SK-N-MC (cell line): ENCODE measurements around the gene PDE4D.

Source experiments
- EZH2 ChIP-seq: fragments of 200-600 bp; sonication (generic); IDR thresholded peaks from one replicate; pipeline ENCODE4 v1.6.1; 2017; ENCODE audit warnings: antibody characterized with exemption
- FOXP2 ChIP-seq: optimal IDR thresholded peaks from 2 replicates; pipeline ENCODE3; 2011; ENCODE audit warnings: mild to moderate bottlenecking, moderate library complexity; ENCODE audit not compliant: insufficient read depth; ENCODE audit errors: extremely low read length, control extremely low read depth
- POLR2AphosphoS5 ChIP-seq: IDR thresholded peaks from 2 replicates; pipeline ENCODE4 v1.6.1; 2012; ENCODE audit warnings: mild to moderate bottlenecking, low read depth, low read length, borderline replicate concordance

DNA sequence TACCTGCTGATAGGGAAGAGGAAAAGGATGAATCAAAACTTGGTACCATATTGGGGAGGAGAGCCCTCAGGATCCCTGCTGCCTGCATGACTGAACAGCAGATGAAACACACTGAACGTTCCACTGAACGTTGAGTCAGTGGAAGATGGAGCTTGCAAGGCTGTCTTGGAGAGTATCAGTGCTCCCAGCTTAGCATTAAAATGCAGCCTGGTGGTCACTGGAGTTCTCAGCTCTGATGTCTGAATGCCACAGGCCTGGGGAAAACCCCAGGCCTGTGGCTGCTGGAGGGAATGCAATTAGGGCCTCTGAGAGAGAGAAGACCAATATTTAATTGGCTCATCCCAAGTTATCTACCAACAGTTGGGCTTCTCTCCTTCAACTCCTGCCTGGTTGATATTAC, 54.5 kb downstream of the PDE4D start:
- TF ChIP-seq EZH2: no peak
- no peak for TF ChIP-seq POLR2AphosphoS5
- no peak for TF ChIP-seq FOXP2
